GM19023 (cell line): ENCODE measurements around the gene KRTAP10-4.
"Not testable (repeated sequence)": the region's sequence is repeated elsewhere in the genome, so short reads cannot be mapped to it uniquely, and the experiment has no call there.

Experiments used
- ATAC-seq: cut with Tn5 transposase; IDR thresholded peaks from one replicate; pipeline ENCODE4 v1.9.1; 2021; ENCODE audit warnings: mild to moderate bottlenecking, moderate library complexity; ENCODE audit not compliant: unreplicated experiment

The KRTAP10-4 gene

DNA sequence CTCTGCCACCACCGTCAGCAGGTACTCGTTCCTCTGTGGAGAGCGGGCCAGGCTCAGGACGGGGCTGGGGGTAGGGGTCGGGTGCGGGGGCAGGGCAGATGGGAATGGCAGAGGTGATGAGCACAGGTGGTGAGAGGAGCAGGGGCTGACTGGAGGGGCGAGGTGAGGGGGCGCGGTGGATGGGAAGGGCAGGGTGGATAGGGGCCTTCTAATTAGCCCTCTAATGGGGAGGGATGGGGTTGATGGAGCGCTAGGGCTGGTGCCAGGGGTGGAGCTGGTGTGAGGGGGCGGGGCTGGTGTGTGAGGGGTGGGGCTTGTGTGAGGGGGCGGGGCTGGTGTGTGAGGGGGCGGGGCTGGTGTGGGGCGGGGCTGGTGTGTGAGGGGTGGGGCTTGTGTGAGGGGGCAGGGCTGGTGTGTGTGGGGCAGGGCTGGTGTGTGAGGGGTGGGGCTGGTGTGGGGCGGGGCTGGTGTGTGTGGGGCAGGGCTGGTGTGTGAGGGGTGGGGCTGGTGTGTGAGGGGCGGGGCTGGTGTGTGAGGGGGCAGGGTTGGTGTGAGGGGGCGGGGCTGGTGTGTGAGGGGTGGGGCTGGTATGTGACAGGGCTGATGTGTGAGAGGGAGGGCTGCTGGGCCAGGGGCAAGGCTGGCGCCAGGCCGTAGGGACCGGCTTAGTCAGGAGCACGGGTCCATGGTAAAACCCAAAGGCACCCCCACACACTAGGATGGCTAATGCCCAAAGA lies 39.5 kb upstream of the KRTAP10-4 start:
- ATAC-seq: no peak

DNA sequence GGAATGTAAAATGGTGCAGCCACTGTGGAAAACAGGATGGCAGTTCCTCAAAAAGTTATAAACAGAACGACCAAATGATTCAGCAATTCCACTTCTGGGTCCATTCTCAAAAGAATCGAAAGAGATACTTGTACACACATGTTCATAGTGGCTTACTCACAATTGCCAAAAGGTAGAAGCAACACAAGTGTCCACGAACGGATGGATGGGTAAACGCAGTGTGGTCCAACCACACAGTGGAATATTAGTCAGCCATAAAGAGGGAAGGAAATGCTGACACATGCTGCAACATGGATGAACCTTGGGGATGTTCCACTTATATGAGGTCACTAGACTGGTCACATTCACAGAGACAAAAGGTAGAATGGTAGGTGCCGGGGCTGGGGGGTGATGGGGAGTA lies 38.8 kb upstream of the KRTAP10-4 start:
- ATAC-seq: no peak

DNA sequence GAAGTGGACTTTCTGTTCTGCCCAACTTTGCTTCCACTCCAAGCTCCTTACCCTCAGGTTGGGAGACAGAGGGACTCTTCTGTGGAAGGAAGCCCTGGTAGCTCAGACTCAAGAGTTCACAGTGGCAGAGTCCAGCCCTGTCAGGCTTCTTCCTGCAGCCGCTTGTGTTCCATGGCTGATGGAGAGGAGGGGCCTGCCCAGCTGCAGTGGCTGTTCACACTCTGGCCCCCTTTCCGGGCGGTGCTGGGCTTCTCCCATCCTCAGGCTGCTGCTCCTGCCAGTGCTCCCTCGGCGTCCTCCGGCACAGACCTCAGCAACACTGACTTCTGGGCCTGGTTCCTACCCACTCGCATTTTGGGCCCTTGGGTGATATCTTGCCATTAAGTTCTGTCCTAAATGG lies 37.6 kb upstream of the KRTAP10-4 start:
- ATAC-seq: no peak

DNA sequence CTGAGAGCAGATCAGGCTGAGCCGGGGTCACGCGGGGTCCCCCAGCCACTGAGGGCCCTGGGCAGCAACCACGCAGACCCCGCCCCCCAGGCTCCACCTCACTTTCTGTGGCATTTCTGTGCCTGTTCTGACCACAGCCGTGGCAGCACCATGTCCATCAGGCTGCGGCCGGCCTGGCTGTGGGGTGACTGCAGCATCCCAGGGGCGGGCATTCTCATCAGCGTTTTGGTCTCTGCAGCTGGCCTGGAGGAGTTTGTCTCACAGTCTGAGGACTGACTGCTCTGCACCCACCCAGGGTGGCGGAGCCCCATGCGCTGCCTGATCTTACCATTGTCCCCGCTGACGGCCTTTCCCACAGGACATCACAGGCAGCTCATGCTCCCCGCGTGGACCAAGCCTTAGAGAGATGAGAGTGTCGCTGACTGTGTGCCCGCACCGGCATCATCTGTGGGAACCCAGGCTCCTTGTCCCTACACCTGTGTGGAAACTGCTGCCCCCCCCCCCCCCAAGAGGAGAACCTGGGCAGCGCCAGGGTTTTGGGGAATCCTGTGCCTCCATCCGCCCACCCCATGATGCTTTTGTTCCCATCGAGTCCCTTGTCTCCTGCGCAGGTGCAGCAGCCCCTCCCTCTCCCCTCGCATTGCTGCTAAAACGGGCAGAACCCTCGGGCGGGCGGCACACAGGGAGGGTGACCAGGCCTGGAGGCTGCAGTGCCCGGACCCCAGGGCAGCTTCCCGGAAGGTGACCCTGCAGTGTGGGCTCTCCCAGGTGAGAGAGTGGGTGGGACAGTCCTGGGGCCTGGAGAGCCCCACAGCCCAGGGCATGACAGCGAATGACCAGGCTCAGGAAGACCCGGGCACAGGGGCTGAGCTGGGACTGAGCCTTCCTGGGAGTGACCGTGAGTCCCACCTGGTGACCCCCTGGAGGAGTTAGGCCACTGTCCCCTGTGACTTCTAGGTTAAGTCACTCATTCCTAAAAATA lies 35.3 kb upstream of the KRTAP10-4 start:
- no peak for ATAC-seq

DNA sequence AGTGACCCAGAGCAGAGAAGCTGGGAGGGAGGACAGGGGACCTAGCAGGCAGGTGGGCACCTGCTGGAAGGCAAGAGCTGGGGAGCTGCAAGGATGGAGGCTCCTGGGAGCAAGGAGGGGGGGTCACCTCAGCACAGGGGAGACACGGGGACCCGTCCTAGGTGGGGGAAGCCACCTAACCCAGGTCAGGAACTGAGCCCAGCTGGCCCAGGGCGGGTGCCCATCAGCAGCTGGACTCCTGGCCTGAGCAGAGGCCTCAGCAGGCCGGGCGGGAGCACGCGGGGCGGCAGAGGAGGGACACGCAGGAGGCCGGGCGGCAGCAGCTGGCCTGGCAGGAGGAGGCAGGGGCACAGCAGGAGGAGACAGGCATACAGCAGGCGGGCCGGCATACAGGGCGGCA lies 34.5 kb upstream of the KRTAP10-4 start:
- no peak for ATAC-seq

DNA sequence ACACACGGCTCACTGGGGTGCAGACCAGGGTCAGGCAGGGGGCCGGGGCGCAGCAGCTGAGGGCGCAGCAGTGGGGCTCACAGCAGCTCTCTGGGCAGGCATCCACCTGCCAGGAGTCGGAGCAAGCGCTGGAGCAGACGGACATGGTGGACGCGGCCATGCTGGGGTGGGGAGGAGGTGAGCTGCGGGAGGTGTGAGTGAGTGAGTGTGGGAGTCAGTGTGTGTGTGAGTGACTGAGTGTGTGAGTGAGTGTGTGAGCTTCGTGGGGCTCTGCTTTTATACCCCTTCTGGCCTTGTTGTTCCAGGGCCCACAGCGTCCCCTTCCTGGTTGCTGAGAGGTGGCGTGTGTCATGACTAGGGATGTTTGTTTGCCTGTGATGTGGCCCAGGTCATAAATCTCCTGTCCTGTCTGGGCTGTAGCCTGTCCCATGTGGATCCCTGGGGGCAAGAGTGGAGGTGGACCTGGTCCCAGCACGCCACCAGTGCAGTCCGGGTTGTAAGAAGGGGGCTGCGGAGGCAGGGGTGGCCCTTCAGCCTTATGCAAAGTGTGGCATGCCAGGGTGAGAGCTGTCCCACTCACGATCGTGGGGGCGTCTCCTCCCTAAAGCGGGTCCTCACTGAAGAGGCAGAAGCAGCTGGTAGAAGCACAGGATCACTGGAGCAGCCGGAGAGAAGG lies 33.4 kb upstream of the KRTAP10-4 start, which contains the start of gene KRTAP10-1:
KRTAP10-1 (minus strand) TSS at position 205 of the 676 bp plus-strand sequence; CDS start at position 160, 45 bp downstream.
- no peak for ATAC-seq

DNA sequence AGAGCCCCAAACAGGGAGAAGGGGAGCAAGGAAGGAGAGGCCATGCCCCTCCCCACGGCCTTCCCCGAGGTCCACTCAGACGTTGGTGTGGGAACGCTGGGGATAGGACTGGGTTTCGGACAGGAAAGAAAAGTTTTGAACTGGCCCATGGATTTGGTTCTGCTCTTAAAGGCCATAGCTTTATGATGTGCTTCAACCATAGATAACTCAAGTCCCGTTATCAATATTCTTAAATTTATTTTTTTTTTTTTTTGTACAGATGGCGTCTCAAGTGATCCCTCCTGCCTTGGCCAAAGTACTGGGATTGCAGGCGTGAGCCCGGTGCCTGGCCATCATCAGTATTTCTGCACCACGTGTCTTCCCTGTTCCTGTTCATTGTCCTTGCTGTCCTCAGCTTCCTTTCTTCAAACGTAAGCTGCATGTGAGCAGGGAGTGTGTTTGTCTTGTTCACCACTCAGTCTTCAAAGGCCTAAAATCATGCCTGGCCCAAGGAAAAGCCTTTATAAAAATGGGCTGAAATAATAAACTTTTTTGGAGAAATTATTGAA lies 32.7 kb upstream of the KRTAP10-4 start:
- ATAC-seq: no peak

DNA sequence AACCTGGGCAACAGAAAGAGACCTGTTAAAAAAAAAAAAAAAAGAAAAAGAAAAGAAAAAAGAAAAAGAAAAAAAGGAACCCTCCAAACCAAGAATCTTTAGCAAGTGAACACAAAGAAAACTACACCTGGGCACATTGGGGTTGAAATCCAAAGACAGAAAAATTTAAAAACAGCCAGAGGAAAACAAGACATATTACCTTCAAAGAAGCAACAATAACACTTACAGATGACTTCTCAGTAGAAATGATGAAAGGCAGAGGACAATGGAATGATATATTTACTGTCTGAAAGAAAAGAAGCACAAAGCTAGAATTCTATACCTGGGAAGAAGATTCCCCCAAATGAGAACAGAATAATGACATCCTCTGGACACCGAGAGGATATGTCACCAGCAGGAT lies 30.8 kb upstream of the KRTAP10-4 start:
- no peak for ATAC-seq

DNA sequence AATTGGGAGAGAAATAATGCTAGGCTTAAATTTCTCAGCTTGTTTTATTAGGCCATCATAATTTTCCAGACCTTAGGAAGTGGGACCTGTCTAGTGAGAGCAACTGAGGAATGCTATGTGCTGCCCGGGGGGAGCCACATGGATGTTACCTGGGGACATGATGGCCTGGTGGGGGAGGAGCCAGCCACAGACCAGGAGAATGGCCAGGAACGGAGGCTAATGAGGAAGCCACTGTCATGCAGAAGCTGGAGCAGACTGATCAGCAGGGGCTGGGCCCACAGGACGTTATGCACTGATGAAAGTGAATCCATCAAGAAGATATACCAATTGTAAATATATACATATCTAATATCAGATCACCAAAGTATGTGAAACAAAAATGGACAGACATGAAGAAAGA lies 29.0 kb upstream of the KRTAP10-4 start:
- no peak for ATAC-seq

DNA sequence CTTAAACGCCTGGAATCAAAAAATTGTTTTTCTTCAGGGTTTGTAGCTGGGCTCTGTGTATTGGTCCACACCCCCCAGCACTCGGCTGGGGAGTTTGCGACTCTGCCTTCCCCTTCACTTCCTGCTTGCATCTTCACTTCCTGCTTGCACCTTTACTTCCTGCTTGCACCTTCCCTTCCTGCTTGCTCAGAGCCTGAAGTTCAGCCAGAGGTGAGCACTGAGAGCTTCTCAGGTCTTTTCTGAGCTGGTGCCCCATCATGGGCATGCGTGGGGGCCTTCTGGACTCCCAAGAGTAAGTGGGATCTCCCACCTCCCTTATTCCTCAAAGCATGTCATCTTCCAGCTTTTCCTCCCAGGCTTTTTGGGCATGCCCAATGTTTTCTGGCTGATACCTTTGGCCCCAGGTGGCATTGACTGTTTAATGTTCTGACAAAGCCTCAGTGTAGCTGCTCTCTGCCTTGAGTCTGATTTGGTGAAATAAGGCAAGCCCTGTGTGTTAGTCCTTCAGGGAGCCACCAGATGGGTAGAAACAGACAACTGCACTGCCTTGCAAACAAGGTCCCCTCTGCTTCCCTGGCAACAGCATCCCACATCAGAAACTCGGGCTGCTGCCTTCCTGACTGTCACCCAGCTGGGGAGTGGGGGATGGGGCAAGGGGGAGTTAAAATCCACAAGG lies 25.7 kb upstream of the KRTAP10-4 start:
- no peak for ATAC-seq

DNA sequence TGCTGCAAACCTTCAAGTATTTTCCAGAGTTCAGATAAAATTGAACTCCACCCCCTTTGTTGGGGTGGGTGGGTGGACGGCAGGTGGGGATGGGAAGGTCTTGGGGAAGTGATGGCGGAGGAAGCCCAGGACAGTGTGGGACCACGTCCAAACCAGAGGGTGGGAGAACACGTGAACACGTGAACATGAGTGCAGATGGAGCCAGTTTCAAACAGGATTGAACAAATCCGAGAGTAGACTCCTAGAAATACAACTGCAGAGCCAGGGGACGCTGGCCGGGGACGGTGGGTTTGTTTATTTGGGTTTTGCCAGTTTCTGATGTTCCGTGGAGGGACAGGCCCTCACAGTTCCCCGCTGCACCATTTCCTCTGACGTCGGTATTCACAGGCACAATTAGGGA lies 25.1 kb upstream of the KRTAP10-4 start:
- ATAC-seq: no peak

DNA sequence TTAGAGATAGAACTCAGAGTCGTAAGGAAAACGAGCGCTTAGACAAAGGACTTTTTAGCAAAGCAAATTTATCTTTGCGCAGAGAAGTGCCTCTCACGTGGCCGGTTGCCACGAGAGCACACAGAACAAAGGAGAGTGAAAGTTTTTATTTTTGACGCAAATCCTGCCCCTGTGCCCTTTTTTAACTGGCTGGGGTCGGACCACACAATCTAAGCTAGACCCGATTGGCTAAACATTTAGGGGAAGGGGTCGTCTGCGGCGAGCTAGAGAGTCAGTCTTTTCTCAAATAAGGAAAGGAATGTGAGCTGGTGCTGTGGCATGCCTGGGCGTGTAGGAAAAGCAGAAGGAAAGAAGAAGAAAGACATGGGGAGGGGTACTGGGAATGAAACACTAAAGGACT lies 24.6 kb upstream of the KRTAP10-4 start:
- no peak for ATAC-seq

DNA sequence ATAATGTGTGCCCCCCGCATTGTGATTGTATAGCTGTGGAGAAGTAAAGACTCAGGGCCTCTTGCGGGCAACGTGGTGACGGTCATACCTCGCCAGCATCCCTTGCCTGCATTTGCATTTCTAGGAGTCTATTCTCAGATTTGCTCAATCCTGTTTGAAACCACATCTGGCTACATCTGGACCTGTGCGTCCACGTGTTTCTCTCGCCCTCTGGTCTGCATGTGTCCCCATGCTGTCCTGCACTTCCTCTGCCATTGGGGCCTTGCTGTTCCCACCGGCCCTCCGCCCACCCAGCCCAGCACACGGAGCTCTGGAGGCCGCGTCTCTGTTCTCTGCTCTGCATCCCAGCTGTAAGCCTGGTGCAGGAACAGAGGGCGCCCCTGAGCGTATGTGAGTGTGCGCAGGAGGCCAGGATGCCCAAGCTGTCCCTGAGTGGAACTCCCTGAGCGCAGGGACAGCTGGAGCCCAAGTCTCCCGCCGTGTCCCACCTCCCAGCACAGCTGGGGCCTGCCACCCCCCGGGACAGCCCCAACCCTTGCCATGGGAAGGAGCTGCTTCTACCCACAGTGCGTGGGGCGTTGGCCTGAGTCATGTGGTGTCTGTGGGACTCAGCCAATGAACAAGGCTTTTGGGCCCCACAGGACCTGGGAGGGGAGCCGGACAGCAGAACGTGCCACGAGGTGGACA lies 23.9 kb upstream of the KRTAP10-4 start:
- no peak for ATAC-seq

DNA sequence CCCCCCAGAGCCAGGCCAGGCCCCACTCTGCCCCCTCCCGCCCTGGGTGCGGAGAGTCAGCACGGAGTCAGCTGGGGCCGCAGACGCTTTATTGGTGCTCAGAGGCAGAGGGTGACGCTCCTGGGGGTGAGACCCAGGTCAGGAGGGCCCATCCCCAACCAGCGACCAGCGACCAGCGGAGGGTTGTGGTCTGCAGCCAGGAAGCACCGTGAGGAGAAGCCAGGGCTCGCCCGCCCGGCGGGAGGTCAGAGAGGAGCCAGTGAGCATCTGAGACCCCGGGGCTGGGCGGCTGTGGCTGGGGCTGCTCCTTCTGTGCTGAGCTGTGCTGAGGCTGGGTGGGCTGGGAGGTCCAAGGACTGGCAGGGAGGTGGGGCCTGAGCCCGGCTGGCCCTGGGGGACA lies 23.2 kb upstream of the KRTAP10-4 start:
- ATAC-seq: not testable (repeated sequence)

DNA sequence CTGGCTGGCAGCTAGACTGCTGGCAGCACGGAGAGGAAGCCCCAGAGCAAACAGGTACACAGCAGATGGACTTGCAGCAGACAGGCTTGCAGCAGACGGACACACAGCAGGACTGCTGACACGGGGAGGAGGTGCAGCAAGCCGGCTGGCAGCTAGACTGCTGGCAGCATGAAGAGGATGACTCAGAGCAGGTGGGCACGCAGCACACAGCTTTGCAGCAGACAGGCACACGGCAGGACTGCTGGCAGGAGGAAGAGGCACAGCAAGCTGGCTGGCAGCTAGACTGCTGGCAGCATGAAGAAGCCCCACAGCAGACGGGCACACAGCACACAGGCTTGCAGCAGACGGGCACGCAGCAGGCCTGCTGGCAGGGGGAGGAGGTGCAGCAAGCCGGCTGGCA lies 22.7 kb upstream of the KRTAP10-4 start:
- ATAC-seq: no peak

DNA sequence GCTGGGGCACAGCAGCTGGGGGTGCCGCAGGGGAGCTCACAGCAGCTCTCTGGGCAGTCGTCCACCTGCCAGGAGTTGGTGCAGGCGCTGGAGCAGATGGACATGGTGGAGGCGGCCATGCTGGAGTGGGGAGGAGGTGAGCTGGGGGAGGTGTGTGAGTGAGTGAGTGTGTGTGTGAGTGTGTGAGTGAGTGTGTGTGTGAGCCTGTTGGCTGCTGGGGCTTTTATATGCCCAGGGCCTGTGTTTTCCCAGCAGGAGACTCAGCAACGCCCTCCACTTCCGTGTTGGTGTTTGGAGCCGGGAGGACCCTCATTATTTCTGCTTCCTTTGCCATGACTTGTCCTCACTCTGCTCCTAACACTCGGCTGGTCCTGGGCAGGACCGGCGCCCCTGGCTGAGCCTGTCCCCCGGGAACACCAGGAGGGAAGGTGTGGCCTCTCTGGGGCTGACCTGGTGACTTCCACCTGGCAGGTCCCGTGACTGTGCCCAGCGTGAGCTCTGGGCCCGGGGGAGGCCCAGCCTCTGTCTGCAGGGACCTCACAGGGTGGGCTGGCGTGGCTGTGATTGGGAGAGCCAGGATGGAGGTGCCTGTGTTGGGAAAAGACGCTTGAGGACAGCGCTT lies 22.1 kb upstream of the KRTAP10-4 start, which contains the start of gene KRTAP10-2:
KRTAP10-2 (minus strand) TSS at position 166 of the 622 bp plus-strand sequence; CDS start at position 119, 47 bp downstream.
- no peak for ATAC-seq

DNA sequence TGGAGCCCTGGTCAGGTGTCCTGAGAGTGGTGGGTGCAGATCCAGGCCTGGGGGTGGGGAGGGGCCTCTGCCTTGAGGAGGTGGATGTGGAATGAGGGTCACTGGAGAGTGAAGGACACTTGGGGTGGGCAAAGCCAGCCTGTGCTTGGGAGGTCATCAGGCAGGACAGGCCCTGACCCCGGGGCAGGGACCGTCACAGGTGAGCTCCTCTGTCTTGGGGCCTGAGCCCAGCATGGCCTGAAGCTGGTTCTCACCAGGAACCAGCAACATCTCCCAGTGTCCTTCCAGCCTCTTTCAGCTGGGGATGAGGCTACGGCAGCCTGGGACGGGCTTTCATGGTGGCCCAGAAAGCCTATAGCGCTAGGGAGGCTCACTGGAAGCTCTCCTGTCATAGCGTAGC lies 21.4 kb upstream of the KRTAP10-4 start:
- ATAC-seq: no peak

DNA sequence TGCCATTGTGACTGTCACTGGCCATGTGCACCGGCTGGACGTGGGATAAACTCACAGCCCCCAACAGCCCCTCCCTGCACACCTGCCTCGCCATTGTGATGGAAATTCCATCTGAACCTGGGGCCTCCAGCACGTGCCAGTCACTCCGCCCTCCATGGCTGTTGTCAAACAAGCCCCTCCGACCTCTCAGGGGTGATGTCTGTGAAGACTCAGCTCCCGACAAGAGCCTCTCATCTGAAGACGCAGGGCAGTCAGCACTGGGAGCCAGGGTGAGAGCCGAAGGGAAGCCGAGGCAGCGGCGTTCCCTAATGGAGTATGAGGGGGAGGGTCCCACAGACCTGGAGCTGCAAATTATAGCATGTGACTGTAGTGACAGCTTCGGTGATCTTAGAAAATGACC lies 20.8 kb upstream of the KRTAP10-4 start:
- ATAC-seq: no peak

DNA sequence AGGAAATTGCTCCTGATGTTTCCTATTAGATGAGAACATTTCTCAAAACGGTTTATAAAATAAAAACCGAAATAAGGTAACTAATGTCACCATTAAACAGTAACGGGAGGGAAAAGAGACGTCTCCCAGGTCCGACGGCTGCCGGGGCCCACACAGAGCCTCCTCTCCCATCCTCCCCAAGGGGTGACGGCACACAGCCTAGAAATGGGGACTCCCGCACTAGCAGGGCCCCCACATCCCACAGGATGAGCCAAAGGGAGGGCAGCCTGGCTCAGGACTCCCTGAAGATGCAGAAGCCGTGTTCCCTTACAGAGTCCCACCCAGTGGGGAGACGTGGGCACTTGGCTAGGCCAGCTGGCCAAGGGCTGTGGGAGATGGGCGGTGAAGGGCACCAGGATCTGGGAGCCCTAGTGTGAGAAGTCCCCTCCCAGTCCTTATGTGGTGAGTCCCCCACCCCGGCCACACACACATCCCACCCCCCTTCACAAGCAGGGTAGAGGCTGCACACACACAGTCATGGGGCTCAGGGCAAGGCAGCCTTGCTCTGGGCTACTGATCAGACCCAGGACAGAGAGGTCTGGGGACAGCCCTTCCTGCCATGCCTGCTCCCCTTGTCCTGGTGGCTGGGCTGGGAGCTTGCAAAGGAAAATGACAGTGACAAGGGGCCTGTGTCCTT lies 18.2 kb upstream of the KRTAP10-4 start:
- no peak for ATAC-seq
